ENCODE results near the gene HSF5.

DNA sequence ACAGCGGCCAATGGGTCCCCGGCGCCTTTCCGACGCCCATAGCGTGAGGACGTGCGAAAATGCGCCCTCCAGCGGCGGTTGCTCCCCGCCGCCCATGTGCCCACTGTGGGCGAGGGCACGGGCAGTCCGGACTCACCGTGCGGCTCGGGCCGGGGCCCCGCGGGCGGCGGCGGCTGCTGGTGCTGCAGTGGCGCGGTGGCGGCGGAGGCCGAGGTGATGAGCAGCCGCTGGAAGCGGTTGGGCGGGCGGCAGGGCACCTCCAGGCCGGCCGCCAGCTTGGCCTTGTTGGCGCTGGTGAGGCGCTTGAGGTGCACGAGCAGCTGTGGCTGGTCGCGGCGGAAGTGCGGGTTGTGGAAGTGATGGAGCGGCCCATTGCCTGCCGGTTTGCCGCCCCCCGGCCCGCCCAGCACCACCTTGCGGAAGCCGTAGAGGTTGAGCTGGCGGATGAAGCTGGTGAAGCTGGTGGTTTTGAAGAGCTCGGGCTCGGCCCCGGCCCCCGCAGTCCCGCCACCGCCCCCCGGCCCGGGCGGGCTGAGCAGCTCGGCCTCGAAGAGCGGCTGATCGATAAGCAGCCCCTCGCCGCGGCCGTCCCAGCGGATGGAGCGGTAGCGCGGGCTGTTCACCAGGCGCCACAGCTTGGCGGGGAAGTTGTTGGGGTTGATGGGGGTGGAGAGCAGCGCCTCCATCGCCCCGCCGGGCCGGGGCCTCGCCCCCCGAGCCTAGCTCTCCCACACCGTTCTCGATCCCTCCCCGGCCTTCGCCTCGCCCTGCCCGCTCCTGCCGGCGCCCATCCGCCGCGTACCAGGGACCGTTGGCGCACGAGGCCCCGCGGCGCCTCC is at the start of gene HSF5:
- TF ChIP-seq, protein P1, sequence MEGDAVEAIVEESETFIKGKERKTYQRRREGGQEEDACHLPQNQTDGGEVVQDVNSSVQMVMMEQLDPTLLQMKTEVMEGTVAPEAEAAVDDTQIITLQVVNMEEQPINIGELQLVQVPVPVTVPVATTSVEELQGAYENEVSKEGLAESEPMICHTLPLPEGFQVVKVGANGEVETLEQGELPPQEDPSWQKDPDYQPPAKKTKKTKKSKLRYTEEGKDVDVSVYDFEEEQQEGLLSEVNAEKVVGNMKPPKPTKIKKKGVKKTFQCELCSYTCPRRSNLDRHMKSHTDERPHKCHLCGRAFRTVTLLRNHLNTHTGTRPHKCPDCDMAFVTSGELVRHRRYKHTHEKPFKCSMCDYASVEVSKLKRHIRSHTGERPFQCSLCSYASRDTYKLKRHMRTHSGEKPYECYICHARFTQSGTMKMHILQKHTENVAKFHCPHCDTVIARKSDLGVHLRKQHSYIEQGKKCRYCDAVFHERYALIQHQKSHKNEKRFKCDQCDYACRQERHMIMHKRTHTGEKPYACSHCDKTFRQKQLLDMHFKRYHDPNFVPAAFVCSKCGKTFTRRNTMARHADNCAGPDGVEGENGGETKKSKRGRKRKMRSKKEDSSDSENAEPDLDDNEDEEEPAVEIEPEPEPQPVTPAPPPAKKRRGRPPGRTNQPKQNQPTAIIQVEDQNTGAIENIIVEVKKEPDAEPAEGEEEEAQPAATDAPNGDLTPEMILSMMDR (IDR thresholded peaks at IDR 0.05), result peak in 4 of 6 experiments; percentile 7 to 58 (median 24)
- no peak for TF ChIP-seq POLR2A (IDR thresholded peaks at IDR 0.05)

Data from Peyer's patch (tissue), 4 donors.